C4-2B (cell line): ENCODE data around the gene ZFYVE1.

Experiments
- H3K27ac ChIP-seq: fragments of 450-650 bp; 2 replicates; pipeline ENCODE4 v1.5.1; 2017
- ZFX ChIP-seq: fragments of 450-650 bp; IDR thresholded peaks from 2 replicates; pipeline ENCODE4 v1.6.1; 2017
- TF ChIP-seq, protein P1 (sequence below): fragments of 450-650 bp; conservative IDR thresholded peaks from 2 replicates; pipeline ENCODE4 v1.5.1; 2017; ENCODE audit warnings: mild to moderate bottlenecking

ZFYVE1 gene, protein sequence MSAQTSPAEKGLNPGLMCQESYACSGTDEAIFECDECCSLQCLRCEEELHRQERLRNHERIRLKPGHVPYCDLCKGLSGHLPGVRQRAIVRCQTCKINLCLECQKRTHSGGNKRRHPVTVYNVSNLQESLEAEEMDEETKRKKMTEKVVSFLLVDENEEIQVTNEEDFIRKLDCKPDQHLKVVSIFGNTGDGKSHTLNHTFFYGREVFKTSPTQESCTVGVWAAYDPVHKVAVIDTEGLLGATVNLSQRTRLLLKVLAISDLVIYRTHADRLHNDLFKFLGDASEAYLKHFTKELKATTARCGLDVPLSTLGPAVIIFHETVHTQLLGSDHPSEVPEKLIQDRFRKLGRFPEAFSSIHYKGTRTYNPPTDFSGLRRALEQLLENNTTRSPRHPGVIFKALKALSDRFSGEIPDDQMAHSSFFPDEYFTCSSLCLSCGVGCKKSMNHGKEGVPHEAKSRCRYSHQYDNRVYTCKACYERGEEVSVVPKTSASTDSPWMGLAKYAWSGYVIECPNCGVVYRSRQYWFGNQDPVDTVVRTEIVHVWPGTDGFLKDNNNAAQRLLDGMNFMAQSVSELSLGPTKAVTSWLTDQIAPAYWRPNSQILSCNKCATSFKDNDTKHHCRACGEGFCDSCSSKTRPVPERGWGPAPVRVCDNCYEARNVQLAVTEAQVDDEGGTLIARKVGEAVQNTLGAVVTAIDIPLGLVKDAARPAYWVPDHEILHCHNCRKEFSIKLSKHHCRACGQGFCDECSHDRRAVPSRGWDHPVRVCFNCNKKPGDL

DNA sequence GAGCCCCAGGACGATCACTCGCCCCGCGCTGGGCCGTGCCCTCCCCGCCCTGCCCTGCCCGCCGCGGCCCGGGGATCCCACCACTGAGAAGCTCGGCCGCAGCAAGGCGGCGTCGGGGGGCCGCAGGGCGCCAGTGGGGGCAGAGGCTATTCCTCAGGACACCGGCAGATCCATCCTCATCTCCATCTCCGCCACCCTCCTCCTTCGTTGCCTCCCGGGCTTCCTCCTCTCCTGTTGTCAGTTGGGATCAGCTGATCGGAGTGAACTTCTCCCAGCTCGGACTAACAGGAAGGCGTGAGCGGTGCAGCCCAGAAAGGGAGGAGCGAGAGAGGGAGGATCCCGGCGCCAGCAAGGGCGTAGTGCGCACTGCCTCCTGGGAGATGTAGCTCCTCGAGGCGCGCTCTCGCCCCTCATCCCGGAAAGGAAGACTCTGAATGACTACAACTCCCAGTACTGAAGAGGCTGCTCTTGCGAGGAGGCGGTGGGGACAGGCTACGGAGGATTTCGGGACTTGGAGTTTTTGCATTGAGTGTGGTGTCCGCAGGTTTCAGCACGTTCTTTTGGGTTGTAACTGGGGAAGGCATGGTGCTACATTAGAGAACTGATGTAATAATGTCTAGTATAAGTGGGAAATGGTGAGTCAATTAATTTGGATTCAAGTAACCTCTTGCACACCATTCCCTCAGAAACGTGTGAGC lies at the start of gene ZFYVE1:
ZFYVE1 (minus strand) TSS at position 262 of the 698 bp plus-strand sequence. CDS start 2,598 bp downstream, outside the sequence.
- peak within 1 kb of the TSS; percentile 48 for H3K27ac ChIP-seq
- TF ChIP-seq, protein P1, sequence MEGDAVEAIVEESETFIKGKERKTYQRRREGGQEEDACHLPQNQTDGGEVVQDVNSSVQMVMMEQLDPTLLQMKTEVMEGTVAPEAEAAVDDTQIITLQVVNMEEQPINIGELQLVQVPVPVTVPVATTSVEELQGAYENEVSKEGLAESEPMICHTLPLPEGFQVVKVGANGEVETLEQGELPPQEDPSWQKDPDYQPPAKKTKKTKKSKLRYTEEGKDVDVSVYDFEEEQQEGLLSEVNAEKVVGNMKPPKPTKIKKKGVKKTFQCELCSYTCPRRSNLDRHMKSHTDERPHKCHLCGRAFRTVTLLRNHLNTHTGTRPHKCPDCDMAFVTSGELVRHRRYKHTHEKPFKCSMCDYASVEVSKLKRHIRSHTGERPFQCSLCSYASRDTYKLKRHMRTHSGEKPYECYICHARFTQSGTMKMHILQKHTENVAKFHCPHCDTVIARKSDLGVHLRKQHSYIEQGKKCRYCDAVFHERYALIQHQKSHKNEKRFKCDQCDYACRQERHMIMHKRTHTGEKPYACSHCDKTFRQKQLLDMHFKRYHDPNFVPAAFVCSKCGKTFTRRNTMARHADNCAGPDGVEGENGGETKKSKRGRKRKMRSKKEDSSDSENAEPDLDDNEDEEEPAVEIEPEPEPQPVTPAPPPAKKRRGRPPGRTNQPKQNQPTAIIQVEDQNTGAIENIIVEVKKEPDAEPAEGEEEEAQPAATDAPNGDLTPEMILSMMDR = no peak
- no peak for TF ChIP-seq ZFX

DNA sequence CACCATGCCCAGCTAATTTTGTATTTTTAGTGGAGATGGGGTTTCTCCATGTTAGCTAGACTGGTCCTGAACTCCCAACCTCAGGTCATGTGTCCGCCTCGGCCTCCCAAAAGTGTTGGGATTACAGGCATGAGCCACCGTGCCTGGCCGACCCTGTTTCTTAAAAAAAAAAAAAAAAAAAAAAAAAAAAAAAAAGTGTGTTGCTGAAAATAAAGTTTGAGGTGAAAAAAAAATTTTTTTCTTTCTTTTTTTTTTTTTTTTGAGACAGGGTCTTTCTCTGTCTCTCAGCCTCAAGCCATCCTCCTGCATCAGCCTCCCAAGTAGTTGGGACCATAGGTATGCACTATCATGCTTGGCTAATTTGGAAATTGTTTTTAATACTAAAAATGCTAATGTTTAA lies 42.7 kb upstream of the ZFYVE1 start:
- H3K27ac ChIP-seq = no peak overlapping the region
- TF ChIP-seq, protein P1 = no peak
- no peak for TF ChIP-seq ZFX

DNA sequence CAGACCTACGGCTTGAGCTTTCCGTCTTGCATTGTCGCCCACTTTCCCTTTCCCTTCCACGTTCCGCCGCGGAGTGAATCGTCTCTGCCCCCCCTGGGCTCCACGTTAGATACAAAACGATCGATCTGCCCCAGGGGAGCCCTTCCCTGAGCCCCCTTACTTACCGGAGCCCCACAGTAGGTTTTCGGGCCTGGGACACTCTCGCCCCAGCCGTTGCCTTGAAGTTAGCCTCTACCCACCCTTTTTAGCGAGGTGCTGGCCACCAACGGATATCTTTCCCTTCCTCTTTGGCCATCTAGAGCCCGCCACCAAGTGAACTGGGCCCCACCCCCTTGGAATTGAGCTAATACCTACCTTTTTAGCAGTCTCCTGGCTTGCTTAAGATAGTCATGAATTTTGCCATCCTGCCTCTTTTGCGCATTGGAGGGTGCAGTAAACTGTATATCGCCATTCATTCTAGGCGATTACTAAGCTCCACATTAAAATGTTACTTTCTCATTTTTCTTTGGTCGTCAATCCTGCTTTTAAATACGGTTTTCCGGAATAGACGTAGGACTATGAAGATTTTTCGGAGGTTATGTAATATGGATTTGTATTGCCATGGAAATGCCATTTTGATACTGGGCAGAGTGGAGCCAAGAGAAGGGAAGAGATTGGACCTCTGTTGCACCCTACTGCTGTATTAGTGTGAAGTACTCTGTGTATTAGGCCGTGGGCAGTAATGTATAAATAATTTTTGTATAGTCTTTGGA lies 32.2 kb upstream of the ZFYVE1 start:
- H3K27ac ChIP-seq = peak overlapping the region; percentile 86
- peak; percentile 65; the same call in 1 of the 2 replicates for TF ChIP-seq ZFX
- TF ChIP-seq, protein P1 = no peak

DNA sequence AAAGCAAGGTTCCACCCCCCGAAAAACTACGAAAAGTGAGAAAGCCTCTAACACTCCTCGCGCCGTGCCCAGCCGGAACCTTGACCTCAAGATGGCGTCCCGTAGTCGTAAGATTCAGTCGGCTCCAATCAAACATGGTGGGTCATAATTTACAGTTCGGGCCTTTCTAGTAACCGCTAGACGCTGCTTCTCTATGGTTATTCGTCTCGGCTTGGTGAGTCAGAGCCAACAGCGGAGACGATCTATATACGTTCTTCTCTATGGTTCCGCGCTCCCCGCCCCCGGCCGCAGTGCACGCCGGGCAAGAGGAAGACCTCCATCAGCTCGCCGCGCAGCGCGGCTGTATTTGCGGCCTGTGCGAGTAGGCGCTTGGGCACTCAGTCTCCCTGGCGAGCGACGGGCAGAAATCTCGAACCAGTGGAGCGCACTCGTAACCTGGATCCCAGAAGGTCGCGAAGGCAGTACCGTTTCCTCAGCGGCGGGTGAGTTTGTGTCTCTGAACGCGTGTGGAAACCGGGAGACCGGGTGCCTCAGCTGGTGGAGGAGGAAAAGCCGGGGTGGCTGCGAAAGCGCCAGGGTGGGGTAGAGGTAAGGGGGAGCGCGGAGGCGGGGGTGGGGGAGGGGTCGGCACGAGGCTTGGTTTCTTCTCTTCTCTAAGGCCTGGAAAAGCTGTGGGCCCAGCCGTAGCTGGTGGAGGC lies 31.5 kb upstream of the ZFYVE1 start, which contains the start of gene RBM25:
RBM25 (plus strand) TSS at position 311 of the 698 bp plus-strand sequence. CDS start 13,108 bp downstream, outside the sequence.
- TF ChIP-seq, protein P1 = no peak
- TF ChIP-seq ZFX = peak; percentile 94
- peak within 1 kb of the TSS; percentile 86 for H3K27ac ChIP-seq

DNA sequence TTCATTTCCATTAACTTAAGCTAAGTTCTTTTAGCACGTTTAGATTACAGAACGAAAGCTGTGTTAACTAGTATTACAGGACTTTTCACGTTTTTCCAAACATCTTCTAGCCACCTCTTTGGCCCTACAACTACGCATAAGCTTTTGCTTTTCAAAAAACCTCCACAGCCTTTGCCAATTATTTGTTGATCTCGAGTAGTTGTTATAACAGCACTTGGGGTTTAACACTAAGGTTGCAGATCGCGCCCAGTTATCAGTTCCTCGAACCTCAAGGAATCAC lies 31.0 kb upstream of the ZFYVE1 start:
- H3K27ac ChIP-seq = peak overlapping the region; percentile 86
- no peak for TF ChIP-seq ZFX
- TF ChIP-seq, protein P1 = no peak

DNA sequence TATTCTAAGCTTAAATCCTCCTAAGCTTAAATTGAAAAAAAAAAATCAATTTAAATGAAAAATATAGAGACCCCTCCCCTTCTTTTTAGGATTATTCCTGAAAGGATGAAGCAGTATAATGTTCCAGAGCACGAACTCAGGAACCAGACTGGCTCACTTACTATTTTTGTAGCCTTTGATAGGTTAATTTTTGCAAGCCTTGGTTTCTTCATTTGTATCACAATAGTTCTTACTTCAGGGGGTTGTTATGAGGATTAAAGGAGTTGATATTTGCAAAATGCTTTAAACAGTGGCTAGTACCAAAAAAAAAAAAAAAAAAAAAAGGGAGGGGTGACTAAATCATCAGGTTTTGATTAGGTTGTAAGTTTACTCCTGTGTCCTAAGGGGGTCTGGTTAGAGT lies 28.3 kb upstream of the ZFYVE1 start:
- no peak overlapping the region for H3K27ac ChIP-seq
- TF ChIP-seq, protein P1 = no peak
- TF ChIP-seq ZFX = no peak
